Stomach (tissue), 9 donors: Measurements from ENCODE around the gene NRF1. TPM values are rescaled to one million over a fixed set of nuclear protein-coding genes. Genes with fewer than 3 reads are reported as not detected.

Experiments
- DNase-seq, 2 donors: peaks; one replicate each; pipeline versions ENCODE4 v3.0.0 to v3.0.0-alpha.2; 2013 to 2019
- H3K27ac ChIP-seq, 5 donors: fragments of 200-600 bp in 4 of 5; sonication (generic) in 4 of 5; one replicate each; pipeline ENCODE4 v1.5.1; 2013 to 2019; ENCODE audit warnings: mild to moderate bottlenecking in 1 of 5, moderate library complexity in 1 of 5
- H3K27me3 ChIP-seq, 3 donors: fragments of 200-600 bp; sonication (generic); one replicate each; pipeline ENCODE4 v1.5.1; 2017 to 2019; ENCODE audit warnings: mixed run types in 1 of 3
- H3K36me3 ChIP-seq, 4 donors: fragments of 200-600 bp; sonication (generic); 1 replicate in 3 of 4; 2 replicates in 1 of 4; pipeline ENCODE4 v1.5.1; 2016 to 2019
- H3K4me1 ChIP-seq, 4 donors: fragments of 200-600 bp; sonication (generic); one replicate each; pipeline ENCODE4 v1.5.1; 2016 to 2019
- H3K4me3 ChIP-seq, 4 donors: fragments of 200-600 bp; sonication (generic) in 3 of 4; one replicate each; pipeline ENCODE4 v1.5.1; 2016 to 2019; ENCODE audit warnings: mild to moderate bottlenecking in 1 of 4
- H3K9me3 ChIP-seq, 4 donors: fragments of 200-600 bp; sonication (generic); one replicate each; pipeline ENCODE4 v1.5.1; 2016 to 2019
- EP300 ChIP-seq: sonication (generic); formaldehyde crosslinking; IDR thresholded peaks from one replicate; pipeline ENCODE4 v1.6.1; 2017; ENCODE audit warnings: antibody characterized with exemption
- POLR2A ChIP-seq, 4 donors: fragments of 450-650 bp; IDR thresholded peaks; one replicate each; pipeline ENCODE4 v1.6.1; 2016; ENCODE audit warnings: antibody characterized with exemption in 4 of 4, control low read depth in 2 of 4, mild to moderate bottlenecking in 1 of 4, moderate library complexity in 1 of 4
- POLR2AphosphoS5 ChIP-seq, 3 donors: sonication (generic); formaldehyde crosslinking; IDR thresholded peaks; one replicate each; pipeline ENCODE4 v1.6.1; 2016; ENCODE audit warnings: antibody characterized with exemption in 3 of 3
- WGBS, 5 donors: extraction: QIAGEN DNeasy Blood & Tissue Kit in 3 of 5; methylation state at CpG; one replicate each; pipeline versions ENCODE4 v1.1.5 to v1.1.7; 2013 to 2018; 5-methylcytosine and 5-hydroxymethylcytosine counted together
- intact Hi-C: fragments of 100-400 bp; cut with DNase I; formaldehyde crosslinking; loops from one replicate; pipeline ENCODE4 v1.15.1; 2023; ENCODE audit warnings: low total_unique reads
- polyA plus RNA-seq, 3 donors: library from polyadenylated mRNA; stranded (reverse); fragments of 200-250 nt; gene quantifications; one replicate each; pipeline ENCODE4 v1.2.3, GENCODE V29; 2013
- total RNA-seq, 5 donors: library from RNA; depleted of rRNA; stranded (reverse); fragments of >200 nt; gene quantifications; one replicate each; pipeline versions ENCODE4 v1.1.0 to v1.2.3, GENCODE V29; 2014 to 2016
- TF ChIP-seq, protein P1 (sequence below), 7 experiments: fragments of 450-650 bp in 4 of 7; fragments of 200-600 bp in 3 of 7; sonication (generic) in 3 of 7; IDR thresholded peaks; one replicate each; pipeline ENCODE4 v1.5.1; 2016 to 2019; ENCODE audit warnings: antibody characterized with exemption in 7 of 7, control low read depth in 2 of 7, mild to moderate bottlenecking in 1 of 7
- donor health status: healthy with polysubstance abuse.
- donor health status: Bipolar disorder and iron deficiency.
- donor health status: healthy.

NRF1 gene
- total and polyA plus RNA-seq, 8 donors: 3.2 to 58.3 (median 10.1) TPM

DNA sequence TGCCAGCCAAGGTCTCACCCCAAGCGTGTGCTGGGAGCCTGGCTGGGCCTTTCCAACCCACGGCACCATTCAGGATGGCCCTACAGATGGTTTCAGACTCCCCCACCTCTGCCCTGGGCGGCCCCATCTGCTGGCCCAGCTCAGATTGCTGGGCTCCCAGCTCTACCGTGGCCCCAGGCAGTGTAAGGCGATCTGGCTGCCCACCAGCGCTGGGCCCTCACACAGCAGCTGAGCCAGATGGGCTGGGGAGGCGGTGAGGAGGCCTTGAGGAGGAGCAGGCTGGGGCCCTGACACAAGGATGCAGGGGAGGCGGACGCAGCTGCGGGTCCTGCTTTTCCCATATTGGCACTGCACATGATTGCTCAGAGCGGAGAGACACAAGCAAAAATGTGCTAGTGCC is 162.8 kb downstream of the NRF1 start:
- no peak for DNase-seq
- Histone ChIP-seq H3K27me3 (peaks cover 0 to 66% (median 25%) of the 10 kb centered on the region in 3 donors), H3K9me3 (no peaks in the 10 kb centered on the region), H3K36me3 (no peaks in the 10 kb centered on the region), H3K4me3 (no peak overlapping the region), H3K27ac (no peak overlapping the region), H3K4me1 (peaks cover 11 to 13% (median 12%) of the 10 kb centered on the region in 4 donors)
- TF ChIP-seq POLR2AphosphoS5 (IDR thresholded peaks at IDR 0.05) (no peak), POLR2A (IDR thresholded peaks at IDR 0.05) (no peak), EP300 (no peak)
- TF ChIP-seq, protein P1, sequence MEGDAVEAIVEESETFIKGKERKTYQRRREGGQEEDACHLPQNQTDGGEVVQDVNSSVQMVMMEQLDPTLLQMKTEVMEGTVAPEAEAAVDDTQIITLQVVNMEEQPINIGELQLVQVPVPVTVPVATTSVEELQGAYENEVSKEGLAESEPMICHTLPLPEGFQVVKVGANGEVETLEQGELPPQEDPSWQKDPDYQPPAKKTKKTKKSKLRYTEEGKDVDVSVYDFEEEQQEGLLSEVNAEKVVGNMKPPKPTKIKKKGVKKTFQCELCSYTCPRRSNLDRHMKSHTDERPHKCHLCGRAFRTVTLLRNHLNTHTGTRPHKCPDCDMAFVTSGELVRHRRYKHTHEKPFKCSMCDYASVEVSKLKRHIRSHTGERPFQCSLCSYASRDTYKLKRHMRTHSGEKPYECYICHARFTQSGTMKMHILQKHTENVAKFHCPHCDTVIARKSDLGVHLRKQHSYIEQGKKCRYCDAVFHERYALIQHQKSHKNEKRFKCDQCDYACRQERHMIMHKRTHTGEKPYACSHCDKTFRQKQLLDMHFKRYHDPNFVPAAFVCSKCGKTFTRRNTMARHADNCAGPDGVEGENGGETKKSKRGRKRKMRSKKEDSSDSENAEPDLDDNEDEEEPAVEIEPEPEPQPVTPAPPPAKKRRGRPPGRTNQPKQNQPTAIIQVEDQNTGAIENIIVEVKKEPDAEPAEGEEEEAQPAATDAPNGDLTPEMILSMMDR (IDR thresholded peaks at IDR 0.05): no peak
- 89 to 93% (median 91%) methylated on average over 8 to 11 of the region's 11 CpGs for WGBS, 5 donors
- intact Hi-C loops: no loop called here

DNA sequence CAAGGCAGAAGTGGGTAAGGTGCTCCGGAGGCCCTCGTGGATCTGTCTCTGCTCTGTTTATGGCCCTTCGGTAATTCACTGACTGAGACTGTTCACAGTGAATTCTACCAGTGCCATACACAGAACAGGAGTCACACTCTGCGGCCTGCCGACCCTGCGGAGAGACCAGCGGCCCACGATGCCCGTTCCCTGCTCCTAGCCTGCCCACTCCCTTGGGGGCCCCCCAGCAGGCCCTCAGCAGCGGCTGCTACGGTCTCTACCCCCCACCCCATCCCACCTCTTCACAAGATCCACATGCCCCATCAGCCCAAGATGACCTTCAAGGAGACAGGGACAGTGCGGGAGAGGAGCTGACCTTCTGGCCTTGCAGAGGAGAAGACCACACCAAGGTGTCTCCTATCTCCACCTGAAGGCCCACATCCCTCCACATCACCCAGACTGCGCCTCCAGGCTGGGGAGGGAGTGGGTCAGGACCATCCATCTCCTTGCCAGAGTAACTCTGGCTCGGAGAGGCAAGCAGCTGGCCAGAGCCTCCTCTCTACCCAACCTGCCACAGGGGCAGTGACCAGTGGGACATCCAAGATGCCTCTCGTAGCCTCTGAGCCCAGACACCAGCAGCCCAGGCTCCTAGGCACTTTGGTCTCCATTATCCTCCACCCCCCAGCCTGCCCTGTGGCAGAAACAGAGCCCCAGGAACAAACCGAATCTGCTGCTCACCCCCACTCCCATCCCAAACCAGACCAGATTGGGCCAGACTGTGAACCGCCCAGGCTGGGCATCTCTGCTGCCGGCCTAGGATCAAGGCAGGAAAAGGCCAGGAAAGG is 163.6 kb downstream of the NRF1 start:
- Histone ChIP-seq H3K36me3 (no peaks in the 10 kb centered on the region), H3K4me1 (peaks cover 19 to 20% (median 19%) of the 10 kb centered on the region in 4 donors), H3K27me3 (peaks cover 6 to 73% (median 32%) of the 10 kb centered on the region in 3 donors), H3K27ac (no peak overlapping the region), H3K9me3 (no peaks in the 10 kb centered on the region), H3K4me3 (no peak overlapping the region)
- WGBS, 5 donors: 85 to 95% (median 92%) methylated on average over 15 to 18 of the region's 18 CpGs
- TF ChIP-seq POLR2A (IDR thresholded peaks at IDR 0.05) (no peak), EP300 (no peak), POLR2AphosphoS5 (IDR thresholded peaks at IDR 0.05) (no peak)
- TF ChIP-seq, protein P1 (IDR thresholded peaks at IDR 0.05): no peak
- DNase-seq: no peak
- intact Hi-C loops: no loop called here

DNA sequence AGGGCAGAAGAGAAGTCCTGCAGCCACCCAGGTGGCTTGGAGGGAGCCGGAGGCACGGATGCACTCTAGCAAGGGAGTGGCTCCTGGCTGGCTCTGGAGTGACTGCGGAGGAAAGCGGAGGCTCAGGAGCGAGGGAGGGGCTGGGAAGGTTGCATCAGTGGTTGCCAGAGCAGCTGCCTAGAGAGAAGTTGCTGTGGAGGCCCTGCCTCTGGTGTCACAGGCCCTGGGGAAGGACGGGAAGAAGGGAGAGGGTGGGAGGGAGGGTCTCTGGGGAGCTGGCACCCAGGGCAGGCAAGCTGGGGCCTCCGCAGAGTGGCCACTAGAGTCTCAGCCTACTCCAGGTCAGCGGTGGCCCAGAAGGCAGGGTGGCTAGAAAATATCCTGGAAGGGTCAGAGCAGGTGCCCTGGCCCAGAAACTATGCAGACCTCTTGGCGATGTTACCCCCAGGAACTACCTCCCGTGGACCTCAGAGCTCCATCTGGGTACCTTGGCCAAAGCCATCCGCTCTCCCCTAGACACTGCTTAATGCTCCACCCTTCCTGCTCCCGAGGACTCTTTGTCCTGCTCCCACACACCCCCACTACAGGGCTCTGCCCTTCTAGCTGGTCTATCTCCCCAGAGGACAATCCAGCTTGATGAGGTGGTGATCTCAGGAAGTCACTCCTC is 164.3 kb downstream of the NRF1 start:
- TF ChIP-seq, protein P1 (IDR thresholded peaks at IDR 0.05): no peak
- no peak for TF ChIP-seq POLR2AphosphoS5 (IDR thresholded peaks at IDR 0.05)
- TF ChIP-seq EP300: no peak
- TF ChIP-seq POLR2A (IDR thresholded peaks at IDR 0.05): no peak
- intact Hi-C loops: no loop called here

DNA sequence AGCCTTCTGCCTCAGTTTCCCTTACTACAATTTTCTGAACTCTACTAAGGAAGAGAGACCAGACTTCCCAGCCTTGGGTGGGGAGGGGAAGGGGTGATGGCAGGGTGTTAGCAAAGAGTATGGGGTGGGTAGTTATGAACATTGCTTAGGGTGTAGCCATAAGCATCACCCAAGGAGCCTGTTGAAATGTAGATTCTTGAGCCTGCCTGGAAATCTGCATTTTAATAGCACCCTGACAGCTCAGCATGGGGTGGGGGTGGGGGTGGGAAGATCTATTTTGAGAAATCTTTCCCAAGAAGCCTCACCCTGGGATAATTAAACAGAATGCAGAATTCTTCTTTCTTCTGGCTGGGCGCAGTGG is 164.8 kb downstream of the NRF1 start:
- no peak overlapping the region for H3K27ac ChIP-seq
- TF ChIP-seq, protein P1 (IDR thresholded peaks at IDR 0.05): no peak
- no peak overlapping the region for H3K4me3 ChIP-seq
- H3K27me3 ChIP-seq: peaks cover 17 to 83% (median 45%) of the 10 kb centered on the region in 3 donors
- no peaks in the 10 kb centered on the region for H3K36me3 ChIP-seq
- H3K4me1 ChIP-seq: peaks cover 31 to 33% (median 32%) of the 10 kb centered on the region in 4 donors
- 54 to 94% (median 83%) methylated on average over 1 of the region's 1 CpG for WGBS, 5 donors
- intact Hi-C loops: no loop called here
- no peak for DNase-seq
- no peaks in the 10 kb centered on the region for H3K9me3 ChIP-seq

More for the DNA sequence above, 164.3 kb downstream of the NRF1 start:
- H3K27ac ChIP-seq: no peak overlapping the region
- H3K4me3 ChIP-seq: no peak overlapping the region
- peaks cover 26 to 28% (median 26%) of the 10 kb centered on the region in 4 donors for H3K4me1 ChIP-seq
- peaks cover 12 to 80% (median 40%) of the 10 kb centered on the region in 3 donors for H3K27me3 ChIP-seq
- no peak for DNase-seq
- no peaks in the 10 kb centered on the region for H3K9me3 ChIP-seq
- H3K36me3 ChIP-seq: no peaks in the 10 kb centered on the region
- 80 to 89% (median 82%) methylated on average over 12 of the region's 12 CpGs for WGBS, 5 donors
